Stimulated activated CD4-positive, alpha-beta T cell treated with anti-CD3 and anti-CD28 coated beads, Interleukin-15, amount 100 ng/mL, for 48 hours (primary cell): ENCODE results near the gene MTCL1.
"Not testable (repeated sequence)": the region's sequence is repeated elsewhere in the genome, so short reads cannot be mapped to it uniquely, and the experiment has no call there.

ENCODE experiments used
- DNase-seq, 2 donors: peaks; one replicate each; pipeline ENCODE4 v3.0.0-alpha.2; 2020; ENCODE audit warnings: low read depth in 2 of 2

Gene MTCL1

GRCh38 chr18:8744038-8744437 lies 38.7 kb downstream of the MTCL1 start:
- DNase-seq: no peak

- no peak for DNase-seq
Measured at GRCh38 chr18:8744656-8745055, 39.3 kb downstream of the MTCL1 start.

- no peak for DNase-seq
Measured at GRCh38 chr18:8745355-8746014, 40.1 kb downstream of the MTCL1 start.

GRCh38 chr18:8747440-8747937 lies 42.1 kb downstream of the MTCL1 start:
- no peak for DNase-seq

- no peak for DNase-seq
Measured at GRCh38 chr18:8749492-8749891, 44.1 kb downstream of the MTCL1 start.

GRCh38 chr18:8750954-8751415 lies 45.6 kb downstream of the MTCL1 start:
- no peak for DNase-seq

- no peak for DNase-seq
Measured at GRCh38 chr18:8751692-8752091, 46.3 kb downstream of the MTCL1 start.

- DNase-seq: no peak
Measured at GRCh38 chr18:8752329-8752728, 47.0 kb downstream of the MTCL1 start.

- DNase-seq: peak; percentile 6 to 19
Measured at GRCh38 chr18:8754995-8755960, 49.9 kb downstream of the MTCL1 start.

- DNase-seq: no peak
Measured at GRCh38 chr18:8756571-8756970, 51.2 kb downstream of the MTCL1 start.

- no peak for DNase-seq
Measured at GRCh38 chr18:8757396-8757997, 52.1 kb downstream of the MTCL1 start.

- no peak for DNase-seq
Measured at GRCh38 chr18:8758466-8758865, 53.1 kb downstream of the MTCL1 start.

- no peak for DNase-seq
Measured at GRCh38 chr18:8760984-8761383, 55.6 kb downstream of the MTCL1 start.

- not testable (repeated sequence) for DNase-seq
Measured at GRCh38 chr18:8761535-8761934, 56.2 kb downstream of the MTCL1 start.

- no peak for DNase-seq
Measured at GRCh38 chr18:8762968-8763367, 57.6 kb downstream of the MTCL1 start.

- no peak for DNase-seq
Measured at GRCh38 chr18:8763611-8764010, 58.3 kb downstream of the MTCL1 start.

GRCh38 chr18:8765783-8766463 lies 60.6 kb downstream of the MTCL1 start:
- no peak for DNase-seq

- no peak for DNase-seq
Measured at GRCh38 chr18:8766559-8767293, 61.4 kb downstream of the MTCL1 start.

- no peak for DNase-seq
Measured at GRCh38 chr18:8767340-8767739, 62.0 kb downstream of the MTCL1 start.

GRCh38 chr18:8769509-8770095 lies 64.2 kb downstream of the MTCL1 start:
- no peak for DNase-seq

GRCh38 chr18:8770657-8771056 lies 65.3 kb downstream of the MTCL1 start:
- DNase-seq: no peak
